Stomach (tissue), 9 donors: ENCODE measurements around the gene NEB. TPM values are rescaled to one million over a fixed set of nuclear protein-coding genes. Genes with fewer than 3 reads are reported as not detected.

ENCODE experiments used
- DNase-seq, 2 donors: peaks; one replicate each; pipeline versions ENCODE4 v3.0.0 to v3.0.0-alpha.2; 2013 to 2019
- H3K27ac ChIP-seq, 5 donors: fragments of 200-600 bp in 4 of 5; sonication (generic) in 4 of 5; one replicate each; pipeline ENCODE4 v1.5.1; 2013 to 2019; ENCODE audit warnings: mild to moderate bottlenecking in 1 of 5, moderate library complexity in 1 of 5
- H3K27me3 ChIP-seq, 3 donors: fragments of 200-600 bp; sonication (generic); one replicate each; pipeline ENCODE4 v1.5.1; 2017 to 2019; ENCODE audit warnings: mixed run types in 1 of 3
- H3K36me3 ChIP-seq, 4 donors: fragments of 200-600 bp; sonication (generic); 1 replicate in 3 of 4; 2 replicates in 1 of 4; pipeline ENCODE4 v1.5.1; 2016 to 2019
- H3K4me1 ChIP-seq, 4 donors: fragments of 200-600 bp; sonication (generic); one replicate each; pipeline ENCODE4 v1.5.1; 2016 to 2019
- H3K4me3 ChIP-seq, 4 donors: fragments of 200-600 bp; sonication (generic) in 3 of 4; one replicate each; pipeline ENCODE4 v1.5.1; 2016 to 2019; ENCODE audit warnings: mild to moderate bottlenecking in 1 of 4
- H3K9me3 ChIP-seq, 4 donors: fragments of 200-600 bp; sonication (generic); one replicate each; pipeline ENCODE4 v1.5.1; 2016 to 2019
- EP300 ChIP-seq: sonication (generic); formaldehyde crosslinking; IDR thresholded peaks from one replicate; pipeline ENCODE4 v1.6.1; 2017; ENCODE audit warnings: antibody characterized with exemption
- POLR2A ChIP-seq, 4 donors: fragments of 450-650 bp; IDR thresholded peaks; one replicate each; pipeline ENCODE4 v1.6.1; 2016; ENCODE audit warnings: antibody characterized with exemption in 4 of 4, control low read depth in 2 of 4, mild to moderate bottlenecking in 1 of 4, moderate library complexity in 1 of 4
- POLR2AphosphoS5 ChIP-seq, 3 donors: sonication (generic); formaldehyde crosslinking; IDR thresholded peaks; one replicate each; pipeline ENCODE4 v1.6.1; 2016; ENCODE audit warnings: antibody characterized with exemption in 3 of 3
- WGBS, 5 donors: extraction: QIAGEN DNeasy Blood & Tissue Kit in 3 of 5; methylation state at CpG; one replicate each; pipeline versions ENCODE4 v1.1.5 to v1.1.7; 2013 to 2018; 5-methylcytosine and 5-hydroxymethylcytosine counted together
- intact Hi-C: fragments of 100-400 bp; cut with DNase I; formaldehyde crosslinking; loops from one replicate; pipeline ENCODE4 v1.15.1; 2023; ENCODE audit warnings: low total_unique reads
- polyA plus RNA-seq, 3 donors: library from polyadenylated mRNA; stranded (reverse); fragments of 200-250 nt; gene quantifications; one replicate each; pipeline ENCODE4 v1.2.3, GENCODE V29; 2013
- total RNA-seq, 5 donors: library from RNA; depleted of rRNA; stranded (reverse); fragments of >200 nt; gene quantifications; one replicate each; pipeline versions ENCODE4 v1.1.0 to v1.2.3, GENCODE V29; 2014 to 2016
- TF ChIP-seq, protein P1 (sequence below), 7 experiments: fragments of 450-650 bp in 4 of 7; fragments of 200-600 bp in 3 of 7; sonication (generic) in 3 of 7; IDR thresholded peaks; one replicate each; pipeline ENCODE4 v1.5.1; 2016 to 2019; ENCODE audit warnings: antibody characterized with exemption in 7 of 7, control low read depth in 2 of 7, mild to moderate bottlenecking in 1 of 7
- donor health status: healthy with polysubstance abuse.
- donor health status: Bipolar disorder and iron deficiency.
- donor health status: healthy.

Gene NEB
- total and polyA plus RNA-seq, 8 donors, result 0.12 to 4.0 (median 1.0) TPM; not detected in 1

GRCh38 chr2:151465771-151466170 lies 268.5 kb downstream of the NEB start:
- TF ChIP-seq POLR2AphosphoS5 (IDR thresholded peaks at IDR 0.05), result no peak
- TF ChIP-seq POLR2A (IDR thresholded peaks at IDR 0.05), result no peak
- TF ChIP-seq, protein P1, sequence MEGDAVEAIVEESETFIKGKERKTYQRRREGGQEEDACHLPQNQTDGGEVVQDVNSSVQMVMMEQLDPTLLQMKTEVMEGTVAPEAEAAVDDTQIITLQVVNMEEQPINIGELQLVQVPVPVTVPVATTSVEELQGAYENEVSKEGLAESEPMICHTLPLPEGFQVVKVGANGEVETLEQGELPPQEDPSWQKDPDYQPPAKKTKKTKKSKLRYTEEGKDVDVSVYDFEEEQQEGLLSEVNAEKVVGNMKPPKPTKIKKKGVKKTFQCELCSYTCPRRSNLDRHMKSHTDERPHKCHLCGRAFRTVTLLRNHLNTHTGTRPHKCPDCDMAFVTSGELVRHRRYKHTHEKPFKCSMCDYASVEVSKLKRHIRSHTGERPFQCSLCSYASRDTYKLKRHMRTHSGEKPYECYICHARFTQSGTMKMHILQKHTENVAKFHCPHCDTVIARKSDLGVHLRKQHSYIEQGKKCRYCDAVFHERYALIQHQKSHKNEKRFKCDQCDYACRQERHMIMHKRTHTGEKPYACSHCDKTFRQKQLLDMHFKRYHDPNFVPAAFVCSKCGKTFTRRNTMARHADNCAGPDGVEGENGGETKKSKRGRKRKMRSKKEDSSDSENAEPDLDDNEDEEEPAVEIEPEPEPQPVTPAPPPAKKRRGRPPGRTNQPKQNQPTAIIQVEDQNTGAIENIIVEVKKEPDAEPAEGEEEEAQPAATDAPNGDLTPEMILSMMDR (IDR thresholded peaks at IDR 0.05), result no peak
- TF ChIP-seq EP300, result no peak
- H3K9me3 ChIP-seq, result no peaks in the 10 kb centered on the region
- no peaks in the 10 kb centered on the region for H3K27me3 ChIP-seq
- H3K27ac ChIP-seq, result no peak overlapping the region
- intact Hi-C loops, result no loop called here
- 97 to 99% (median 98%) methylated on average over 3 of the region's 3 CpGs for WGBS, 5 donors
- no peak for DNase-seq
- H3K36me3 ChIP-seq, result peaks cover 64 to 99% (median 94%) of the 10 kb centered on the region in 4 donors
- no peak overlapping the region for H3K4me3 ChIP-seq
- no peaks in the 10 kb centered on the region for H3K4me1 ChIP-seq

GRCh38 chr2:151459358-151459757 lies 274.9 kb downstream of the NEB start:
- Histone ChIP-seq H3K27ac (no peak overlapping the region), H3K4me1 (no peaks in the 10 kb centered on the region), H3K9me3 (no peaks in the 10 kb centered on the region), H3K4me3 (no peak overlapping the region), H3K27me3 (no peaks in the 10 kb centered on the region), H3K36me3 (peaks cover 29 to 99% (median 94%) of the 10 kb centered on the region in 4 donors)
- 76 to 94% (median 93%) methylated on average over 1 of the region's 1 CpG for WGBS, 5 donors
- intact Hi-C loops, result no loop called here
- peak in 1 of 2 donors; percentile 28 for DNase-seq
- TF ChIP-seq EP300 (no peak), POLR2AphosphoS5 (IDR thresholded peaks at IDR 0.05) (no peak), POLR2A (IDR thresholded peaks at IDR 0.05) (no peak)
- TF ChIP-seq, protein P1 (IDR thresholded peaks at IDR 0.05), result no peak

DNA sequence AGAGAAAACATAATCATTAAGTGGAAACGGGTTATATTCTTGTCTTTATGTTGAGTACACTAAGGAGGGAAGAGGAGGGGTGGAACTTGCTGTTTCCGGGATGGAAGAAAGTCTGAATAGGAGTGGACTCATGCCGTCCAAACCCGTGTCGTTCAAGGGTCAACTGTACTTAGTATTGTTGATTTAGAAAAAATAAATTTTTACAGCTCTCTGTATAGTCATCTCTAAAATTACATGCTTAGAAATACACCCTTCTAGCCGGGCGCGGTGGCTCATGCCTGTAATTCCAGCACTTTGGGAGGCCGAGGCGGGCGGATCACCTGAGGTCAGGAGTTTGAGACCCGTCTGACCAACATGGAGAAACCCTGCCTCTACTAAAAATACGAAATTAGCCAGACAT lies 295.1 kb downstream of the NEB start:
- no peaks in the 10 kb centered on the region for H3K9me3 ChIP-seq
- no peak overlapping the region for H3K27ac ChIP-seq
- H3K27me3 ChIP-seq, result no peaks in the 10 kb centered on the region
- peaks cover 0 to 11% (median 0%) of the 10 kb centered on the region in 4 donors for H3K4me1 ChIP-seq
- intact Hi-C loops, result no loop called here
- no peak for DNase-seq
- 86 to 95% (median 94%) methylated on average over 13 of the region's 13 CpGs for WGBS, 5 donors
- H3K36me3 ChIP-seq, result peaks cover 36 to 100% (median 99%) of the 10 kb centered on the region in 4 donors
- no peak for TF ChIP-seq POLR2A (IDR thresholded peaks at IDR 0.05)
- TF ChIP-seq EP300, result no peak
- TF ChIP-seq, protein P1 (IDR thresholded peaks at IDR 0.05), result no peak
- no peak for TF ChIP-seq POLR2AphosphoS5 (IDR thresholded peaks at IDR 0.05)
- H3K4me3 ChIP-seq, result no peak overlapping the region

DNA sequence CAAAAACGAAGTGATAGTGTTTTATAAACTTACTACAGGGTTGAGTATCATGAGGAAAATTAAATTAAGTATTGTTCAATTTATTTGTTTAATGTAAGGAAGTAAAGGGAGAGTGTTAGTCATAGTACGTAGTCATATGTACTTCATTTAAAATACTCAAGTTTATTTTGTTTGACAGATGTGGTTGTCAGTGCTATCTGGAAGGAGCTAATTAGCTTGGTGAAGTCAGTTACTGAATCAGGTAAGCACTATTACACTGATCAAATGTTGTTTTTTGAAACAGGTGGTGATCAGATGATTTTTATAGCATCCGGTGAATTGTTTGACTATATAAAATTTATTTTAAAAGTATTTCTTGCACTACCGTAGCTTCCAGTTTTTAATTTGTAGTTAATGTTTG lies 295.8 kb downstream of the NEB start:
- Histone ChIP-seq H3K9me3 (no peaks in the 10 kb centered on the region), H3K27ac (no peak overlapping the region), H3K4me3 (no peak overlapping the region), H3K4me1 (peaks cover 0 to 11% (median 0%) of the 10 kb centered on the region in 4 donors), H3K27me3 (no peaks in the 10 kb centered on the region), H3K36me3 (peaks cover 41 to 100% (median 99%) of the 10 kb centered on the region in 4 donors)
- intact Hi-C loops, result no loop called here
- no peak for DNase-seq
- no peak for TF ChIP-seq EP300
- TF ChIP-seq POLR2A (IDR thresholded peaks at IDR 0.05), result no peak
- TF ChIP-seq, protein P1 (IDR thresholded peaks at IDR 0.05), result no peak
- no peak for TF ChIP-seq POLR2AphosphoS5 (IDR thresholded peaks at IDR 0.05)
- 84 to 88% (median 87%) methylated on average over 4 of the region's 4 CpGs for WGBS, 5 donors
